Esophagus muscularis mucosa (tissue), 4 donors: ENCODE results near the gene DCLK3. TPM values are rescaled to one million over a fixed set of nuclear protein-coding genes. Genes with fewer than 3 reads are reported as not detected.

Experiments
- DNase-seq: peaks from one replicate; pipeline ENCODE4 v3.0.0-alpha.2; 2017; ENCODE audit errors: extremely low spot score
- H3K27ac ChIP-seq, 4 donors: fragments of 200-600 bp; sonication (generic); replicated peaks in 1 of 4; 1 replicate in 3 of 4; 2 replicates in 1 of 4; pipeline ENCODE4 v1.5.1; 2016 to 2019; ENCODE audit warnings: mild to moderate bottlenecking in 1 of 4
- H3K27me3 ChIP-seq, 4 donors: fragments of 200-600 bp; sonication (generic); one replicate each; pipeline versions ENCODE4 v1.5.1 to v1.6.0; 2016 to 2019
- H3K36me3 ChIP-seq, 4 donors: fragments of 200-600 bp; sonication (generic); one replicate each; pipeline ENCODE4 v1.5.1; 2016 to 2019
- H3K4me1 ChIP-seq, 4 donors: fragments of 200-600 bp; sonication (generic); one replicate each; pipeline ENCODE4 v1.5.1; 2016 to 2019
- H3K4me3 ChIP-seq, 4 donors: fragments of 200-600 bp; sonication (generic); 1 replicate in 2 of 4; 2 replicates in 2 of 4; pipeline ENCODE4 v1.5.1; 2016 to 2019; ENCODE audit warnings: mild to moderate bottlenecking in 4 of 4, moderate library complexity in 1 of 4
- H3K9me3 ChIP-seq, 4 donors: fragments of 200-600 bp; sonication (generic); 1 replicate in 3 of 4; 2 replicates in 1 of 4; pipeline ENCODE4 v1.5.1; 2016 to 2019
- EP300 ChIP-seq: sonication (generic); formaldehyde crosslinking; IDR thresholded peaks from one replicate; pipeline ENCODE4 v1.6.1; 2017; ENCODE audit warnings: antibody characterized with exemption
- POLR2A ChIP-seq: fragments of 450-650 bp; IDR thresholded peaks from one replicate; pipeline ENCODE4 v1.6.1; 2017; ENCODE audit warnings: antibody characterized with exemption, moderate library complexity, mild to moderate bottlenecking, low read depth
- POLR2AphosphoS5 ChIP-seq, 2 donors: sonication (generic); formaldehyde crosslinking; IDR thresholded peaks; one replicate each; pipeline ENCODE4 v1.6.1; 2017; ENCODE audit warnings: antibody characterized with exemption in 2 of 2
- WGBS: methylation state at CpG from one replicate; pipeline ENCODE4 v1.1.5; 2018; 5-methylcytosine and 5-hydroxymethylcytosine counted together
- intact Hi-C: fragments of 100-400 bp; cut with DNase I; formaldehyde crosslinking; loops from one replicate; pipeline ENCODE4 v1.15.1; 2023
- total RNA-seq, 4 donors: library from RNA; depleted of rRNA; stranded (reverse); fragments of >200 nt; gene quantifications; one replicate each; pipeline versions ENCODE4 v1.1.0 to v1.2.1, GENCODE V29; 2016
- TF ChIP-seq, protein P1 (sequence below), 3 experiments: fragments of 200-600 bp in 2 of 3; fragments of 450-650 bp in 1 of 3; sonication (generic) in 2 of 3; IDR thresholded peaks; one replicate each; pipeline ENCODE4 v1.5.1; 2017 to 2019; ENCODE audit warnings: antibody characterized with exemption in 3 of 3, mild to moderate bottlenecking in 2 of 3, moderate library complexity in 1 of 3

The DCLK3 gene
- total RNA-seq, 4 donors from 2014 or later, result under 0.01 to 0.33 (median 0.21) TPM

DNA sequence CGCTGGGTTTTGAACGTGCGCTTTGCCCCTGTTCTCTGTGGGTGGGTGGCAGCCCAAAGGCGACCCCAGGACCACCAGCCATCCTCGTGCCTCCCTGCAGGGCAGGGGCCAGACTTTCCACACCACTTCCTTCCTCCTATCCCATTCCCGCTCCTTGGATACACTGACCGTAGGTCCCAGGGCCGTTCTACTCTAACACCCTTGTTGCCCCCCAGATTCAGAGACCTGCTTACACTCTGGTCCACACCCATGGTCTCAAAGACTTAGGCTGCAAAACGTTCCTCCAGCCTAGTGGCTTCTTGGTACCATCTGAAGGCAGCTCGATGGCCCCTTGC is 318 bp upstream of the DCLK3 start:
- Histone ChIP-seq H3K4me3 (peak overlapping the region; percentile 40 to 55 (median 42)), H3K27me3 (peaks cover 0 to 46% (median 9%) of the 10 kb centered on the region in 4 donors), H3K36me3 (no peaks in the 10 kb centered on the region), H3K4me1 (peaks cover 0 to 14% (median 7%) of the 10 kb centered on the region in 4 donors), H3K9me3 (no peaks in the 10 kb centered on the region), H3K27ac (no peak overlapping the region)
- intact Hi-C loops, result no loop called here
- no peak for TF ChIP-seq POLR2AphosphoS5 (IDR thresholded peaks at IDR 0.05)
- TF ChIP-seq POLR2A, result no peak
- no peak for DNase-seq
- 34% methylated on average over 10 of the region's 10 CpGs for WGBS

DNA sequence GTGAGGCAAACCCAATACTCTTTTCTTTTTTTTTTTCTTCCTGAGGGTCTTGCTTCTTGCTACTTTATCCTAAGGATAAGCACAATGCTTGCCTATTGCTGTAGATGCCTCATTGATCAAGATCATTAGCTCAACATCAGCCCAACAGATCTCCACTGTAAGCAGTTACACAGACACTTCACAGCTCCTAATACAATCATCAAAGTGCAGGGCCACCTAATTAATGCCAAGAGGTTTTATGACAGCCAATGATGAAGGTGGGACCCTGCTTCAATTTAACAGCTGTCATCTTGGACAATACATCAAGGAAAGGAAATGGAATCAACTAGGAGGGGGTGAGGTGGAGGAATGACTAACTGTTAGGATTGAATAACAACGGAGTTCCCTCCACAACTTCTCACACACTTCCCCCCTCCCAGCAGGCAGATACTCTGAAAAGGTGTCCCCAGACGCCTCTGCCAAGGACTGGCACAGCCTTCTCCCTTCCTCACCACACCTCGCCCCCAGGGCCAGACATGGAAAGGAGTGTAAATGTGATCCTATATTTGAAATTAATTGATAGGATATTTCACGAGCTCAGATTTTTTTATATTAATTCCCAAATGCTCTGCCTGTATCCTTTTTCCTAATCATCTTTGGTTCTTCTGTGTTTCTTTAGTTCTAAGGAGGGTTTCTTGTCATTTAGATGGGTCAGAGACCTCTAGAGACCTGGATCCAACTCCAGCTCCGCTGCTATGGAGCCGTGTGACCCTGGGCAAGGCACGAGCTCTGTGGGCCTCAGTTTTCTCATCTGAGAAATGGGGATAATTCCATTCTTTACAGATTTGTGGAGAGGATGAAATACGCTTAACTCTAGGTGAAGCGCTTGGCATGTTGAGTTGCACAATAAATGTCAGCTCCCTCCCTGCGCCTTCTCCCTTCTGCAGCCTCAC is 1.2 kb downstream of the DCLK3 start:
- Histone ChIP-seq H3K27ac (no peak overlapping the region), H3K9me3 (no peaks in the 10 kb centered on the region), H3K4me1 (peaks cover 0 to 14% (median 7%) of the 10 kb centered on the region in 4 donors), H3K27me3 (peaks cover 0 to 46% (median 9%) of the 10 kb centered on the region in 4 donors), H3K4me3 (peak overlapping the region; percentile 40 to 55 (median 42)), H3K36me3 (no peaks in the 10 kb centered on the region)
- TF ChIP-seq EP300 (no peak), POLR2A (no peak), POLR2AphosphoS5 (IDR thresholded peaks at IDR 0.05) (no peak)
- TF ChIP-seq, protein P1, sequence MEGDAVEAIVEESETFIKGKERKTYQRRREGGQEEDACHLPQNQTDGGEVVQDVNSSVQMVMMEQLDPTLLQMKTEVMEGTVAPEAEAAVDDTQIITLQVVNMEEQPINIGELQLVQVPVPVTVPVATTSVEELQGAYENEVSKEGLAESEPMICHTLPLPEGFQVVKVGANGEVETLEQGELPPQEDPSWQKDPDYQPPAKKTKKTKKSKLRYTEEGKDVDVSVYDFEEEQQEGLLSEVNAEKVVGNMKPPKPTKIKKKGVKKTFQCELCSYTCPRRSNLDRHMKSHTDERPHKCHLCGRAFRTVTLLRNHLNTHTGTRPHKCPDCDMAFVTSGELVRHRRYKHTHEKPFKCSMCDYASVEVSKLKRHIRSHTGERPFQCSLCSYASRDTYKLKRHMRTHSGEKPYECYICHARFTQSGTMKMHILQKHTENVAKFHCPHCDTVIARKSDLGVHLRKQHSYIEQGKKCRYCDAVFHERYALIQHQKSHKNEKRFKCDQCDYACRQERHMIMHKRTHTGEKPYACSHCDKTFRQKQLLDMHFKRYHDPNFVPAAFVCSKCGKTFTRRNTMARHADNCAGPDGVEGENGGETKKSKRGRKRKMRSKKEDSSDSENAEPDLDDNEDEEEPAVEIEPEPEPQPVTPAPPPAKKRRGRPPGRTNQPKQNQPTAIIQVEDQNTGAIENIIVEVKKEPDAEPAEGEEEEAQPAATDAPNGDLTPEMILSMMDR (IDR thresholded peaks at IDR 0.05), result no peak
- 71% methylated on average over 10 of the region's 10 CpGs for WGBS
- intact Hi-C loops, result no loop called here
- no peak for DNase-seq

DNA sequence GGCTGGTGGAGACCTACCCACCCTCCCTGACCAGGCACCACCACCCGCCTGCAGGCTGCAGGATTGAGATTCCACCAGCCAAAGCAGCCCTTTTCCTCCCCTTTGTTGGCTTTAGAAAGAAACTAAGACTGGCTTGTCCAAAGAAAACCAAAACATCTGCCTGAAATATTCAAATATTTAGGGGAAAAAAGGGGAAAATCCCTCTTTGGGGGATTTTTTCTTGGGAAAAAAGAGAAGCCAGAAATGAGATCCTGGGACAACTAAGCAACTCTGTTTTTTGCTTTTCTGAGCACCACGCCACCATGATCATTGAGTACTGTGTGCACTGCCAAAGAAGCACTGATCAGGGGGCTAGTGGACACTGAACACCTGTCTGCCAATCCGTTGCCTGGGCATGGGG is 2.6 kb downstream of the DCLK3 start:
- peaks cover 0 to 14% (median 7%) of the 10 kb centered on the region in 4 donors for H3K4me1 ChIP-seq
- 81% methylated on average over 3 of the region's 3 CpGs for WGBS
- H3K27ac ChIP-seq, result no peak overlapping the region
- H3K27me3 ChIP-seq, result peaks cover 0 to 46% (median 9%) of the 10 kb centered on the region in 4 donors
- no peaks in the 10 kb centered on the region for H3K36me3 ChIP-seq
- TF ChIP-seq, protein P1 (IDR thresholded peaks at IDR 0.05), result no peak
- TF ChIP-seq POLR2A (no peak), EP300 (no peak), POLR2AphosphoS5 (IDR thresholded peaks at IDR 0.05) (no peak)
- no peak overlapping the region for H3K4me3 ChIP-seq
- DNase-seq, result no peak
- intact Hi-C loops, result no loop called here
- no peaks in the 10 kb centered on the region for H3K9me3 ChIP-seq

DNA sequence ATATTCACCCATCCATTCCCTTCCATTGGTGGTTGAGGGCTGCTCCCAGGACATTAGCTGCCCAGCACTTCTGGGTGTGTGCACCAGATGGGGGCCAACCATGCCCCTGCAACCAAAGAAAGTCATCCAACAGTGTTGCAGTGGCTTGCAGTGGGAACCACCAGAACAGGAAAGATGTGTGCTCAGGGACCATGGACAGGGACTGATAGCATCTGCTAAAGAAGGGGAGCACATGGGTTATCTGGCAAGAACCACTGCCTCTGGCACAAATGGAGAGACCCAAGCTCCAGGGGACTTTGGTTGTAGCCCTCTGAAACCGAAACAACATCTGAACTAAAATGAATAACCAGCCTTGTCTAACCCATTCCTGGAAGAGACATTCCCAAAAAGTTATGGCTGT is 8.1 kb downstream of the DCLK3 start:
- intact Hi-C loops, result no loop called here
- no peak overlapping the region for H3K4me3 ChIP-seq
- peaks cover 0 to 13% (median 0%) of the 10 kb centered on the region in 4 donors for H3K27me3 ChIP-seq
- no peak for DNase-seq
- no peaks in the 10 kb centered on the region for H3K4me1 ChIP-seq
- no peaks in the 10 kb centered on the region for H3K36me3 ChIP-seq
- no peaks in the 10 kb centered on the region for H3K9me3 ChIP-seq
- H3K27ac ChIP-seq, result no peak overlapping the region
- no CpG with 5 or more reads among the region's 1 CpG for WGBS
- TF ChIP-seq POLR2A (no peak), EP300 (no peak), POLR2AphosphoS5 (IDR thresholded peaks at IDR 0.05) (no peak)
- TF ChIP-seq, protein P1 (IDR thresholded peaks at IDR 0.05), result no peak

DNA sequence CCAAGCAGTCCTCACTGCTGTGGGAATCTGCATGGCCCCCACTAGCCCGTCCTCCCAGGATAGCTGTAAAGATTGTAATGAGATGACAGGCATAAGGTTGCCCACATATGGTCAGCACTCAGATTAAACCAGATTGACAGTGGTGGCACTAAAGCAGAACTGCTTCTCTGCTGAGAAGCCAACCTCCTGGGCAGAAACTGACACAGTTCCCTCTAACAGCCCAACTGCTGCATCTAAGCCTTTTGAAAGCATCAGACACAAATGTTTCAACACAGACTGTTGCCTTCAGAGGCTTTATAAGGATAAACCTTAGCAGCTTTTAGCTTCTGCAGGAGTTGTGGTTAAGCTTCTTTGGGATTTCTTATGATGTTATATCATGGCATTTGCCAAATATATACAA is 13.0 kb downstream of the DCLK3 start:
- intact Hi-C loops, result no loop called here
- no peak overlapping the region for H3K4me3 ChIP-seq
- no peak for DNase-seq
- no peaks in the 10 kb centered on the region for H3K4me1 ChIP-seq
- peaks cover 0 to 11% (median 0%) of the 10 kb centered on the region in 4 donors for H3K27me3 ChIP-seq
- no peak overlapping the region for H3K27ac ChIP-seq
- TF ChIP-seq, protein P1 (IDR thresholded peaks at IDR 0.05), result no peak
- 90% methylated on average over 1 of the region's 1 CpG for WGBS
- no peaks in the 10 kb centered on the region for H3K36me3 ChIP-seq
- H3K9me3 ChIP-seq, result peaks cover 0 to 7% (median 4%) of the 10 kb centered on the region in 4 donors
